ENCODE data around the gene OR52J3.
"Not testable (repeated sequence)": the region's sequence is repeated elsewhere in the genome, so short reads cannot be mapped to it uniquely, and the experiment has no call there.

The OR52J3 gene

GRCh38 chr11:5046226-5046625, at the start of gene OR52J3:
TSS of gene OR52J3 (plus strand) at chr11:5046526. CDS start at chr11:5046526, 0 bp downstream.
- DNase-seq (ENCODE audit: low read depth) = no peak

- peak; percentile 9 for DNase-seq (ENCODE audit: low read depth)
Observed at GRCh38 chr11:5004424-5005274, 41.7 kb upstream of the OR52J3 start.

- DNase-seq (ENCODE audit: low read depth) = no peak
Observed at GRCh38 chr11:5007561-5007960, 38.8 kb upstream of the OR52J3 start.

- DNase-seq (ENCODE audit: low read depth) = no peak
Observed at GRCh38 chr11:5011254-5011653, 35.1 kb upstream of the OR52J3 start.

- no peak for DNase-seq (ENCODE audit: low read depth)
Observed at GRCh38 chr11:5013012-5013411, 33.3 kb upstream of the OR52J3 start.

- DNase-seq (ENCODE audit: low read depth) = no peak
Observed at GRCh38 chr11:5021996-5022395, 24.3 kb upstream of the OR52J3 start.

GRCh38 chr11:5036669-5037068, 9.7 kb upstream of the OR52J3 start:
- DNase-seq (ENCODE audit: low read depth) = no peak

GRCh38 chr11:5037926-5038325, 8.4 kb upstream of the OR52J3 start:
- DNase-seq (ENCODE audit: low read depth) = no peak

- DNase-seq (ENCODE audit: low read depth) = no peak
Observed at GRCh38 chr11:5038341-5038740, 8.0 kb upstream of the OR52J3 start.

GRCh38 chr11:5040876-5041275, 5.5 kb upstream of the OR52J3 start:
- DNase-seq (ENCODE audit: low read depth) = no peak

- DNase-seq (ENCODE audit: low read depth) = no peak
Observed at GRCh38 chr11:5042091-5042490, 4.2 kb upstream of the OR52J3 start.

GRCh38 chr11:5043380-5043779, 2.9 kb upstream of the OR52J3 start:
- DNase-seq (ENCODE audit: low read depth) = no peak

GRCh38 chr11:5046754-5047330, 516 bp downstream of the OR52J3 start:
- no peak for DNase-seq (ENCODE audit: low read depth)

GRCh38 chr11:5058679-5059078, 12.4 kb downstream of the OR52J3 start:
- DNase-seq (ENCODE audit: low read depth) = not testable (repeated sequence)

- no peak for DNase-seq (ENCODE audit: low read depth)
Observed at GRCh38 chr11:5059391-5059790, 13.1 kb downstream of the OR52J3 start, which contains the start of gene OR52E2. TSS of gene OR52E2 (minus strand) at chr11:5059627. CDS start at chr11:5059627, 0 bp downstream.

GRCh38 chr11:5065027-5065426, 18.7 kb downstream of the OR52J3 start:
- no peak for DNase-seq (ENCODE audit: low read depth)

- no peak for DNase-seq (ENCODE audit: low read depth)
Observed at GRCh38 chr11:5069272-5069671, 22.9 kb downstream of the OR52J3 start, which contains the start of gene OR52E1. TSS of gene OR52E1 (plus strand) at chr11:5069572.

GRCh38 chr11:5071799-5072198, 25.5 kb downstream of the OR52J3 start:
- no peak for DNase-seq (ENCODE audit: low read depth)

GRCh38 chr11:5081405-5081804, 35.1 kb downstream of the OR52J3 start:
- no peak for DNase-seq (ENCODE audit: low read depth)

- DNase-seq (ENCODE audit: low read depth) = no peak
Observed at GRCh38 chr11:5083602-5084001, 37.3 kb downstream of the OR52J3 start.

GRCh38 chr11:5088556-5088955, 42.2 kb downstream of the OR52J3 start:
- no peak for DNase-seq (ENCODE audit: low read depth)

GRCh38 chr11:5090668-5091067, 44.3 kb downstream of the OR52J3 start:
- no peak for DNase-seq (ENCODE audit: low read depth)

- DNase-seq (ENCODE audit: low read depth) = no peak
Observed at GRCh38 chr11:5092821-5093585, 46.7 kb downstream of the OR52J3 start.
